ENCODE measurements around the gene ACBD4. TPM values are rescaled to one million over a fixed set of nuclear protein-coding genes. Genes with fewer than 3 reads are reported as not detected.
A peak's percentile ranks its signal among the peaks of the same experiment; 100 is the strongest.

Gene ACBD4
- total and polyA plus RNA-seq, 2 of the 13 experiments (the other 11 are each of a cell fraction or from before 2014, with no cell fraction given), result 16.1 to 26.9 TPM

- TF ChIP-seq ZBTB4 (CRISPR knock-in tag; IDR thresholded peaks at IDR 0.05; ENCODE audit: borderline replicate concordance) (peak; percentile 70; the same call in 1 of the 2 replicates), CENPT (CRISPR knock-in tag; IDR thresholded peaks at IDR 0.05; ENCODE audit: low read depth) (peak; percentile 51; the same call in 1 of the 2 replicates), JUND (CRISPR knock-in tag; IDR thresholded peaks at IDR 0.05) (no peak), ZNF296 (CRISPR knock-in tag; conservative IDR thresholded peaks at IDR 0.05) (no peak), PHF21A (CRISPR knock-in tag; IDR thresholded peaks at IDR 0.05) (no peak; the same call in 1 of the 2 replicates), ZNF749 (CRISPR knock-in tag; IDR thresholded peaks at IDR 0.05; ENCODE audit: borderline replicate concordance) (0 out of 2 replicates have a peak, but pooled peaks have one; percentile 63), ZNF136 (CRISPR knock-in tag; IDR thresholded peaks at IDR 0.05; ENCODE audit: low read depth) (no peak; the same call in 1 of the 2 replicates), PCBP1 (IDR thresholded peaks at IDR 0.05; ENCODE audit: borderline replicate concordance, low read depth, low read length) (peak; percentile 45; the same call in 1 of the 2 replicates), KLF12 (CRISPR knock-in tag; IDR thresholded peaks at IDR 0.05; ENCODE audit: borderline replicate concordance) (0 out of 2 replicates have a peak, but pooled peaks have one; percentile 69), ZNF292 (CRISPR knock-in tag; IDR thresholded peaks at IDR 0.05; ENCODE audit: borderline replicate concordance, low read depth) (0 out of 2 replicates have a peak, but pooled peaks have one; percentile 54), NRL (CRISPR knock-in tag; IDR thresholded peaks at IDR 0.05; ENCODE audit: borderline replicate concordance) (peak; percentile 75; the same call in 1 of the 2 replicates), ZNF850 (CRISPR knock-in tag; conservative IDR thresholded peaks at IDR 0.05) (peak; percentile 95; the same call in 1 of the 2 replicates), ZNF550 (CRISPR knock-in tag; IDR thresholded peaks at IDR 0.05; ENCODE audit: borderline replicate concordance) (peak; percentile 85; the same call in 1 of the 2 replicates), STAT5B (CRISPR knock-in tag; IDR thresholded peaks at IDR 0.05) (no peak), MED8 (CRISPR knock-in tag; IDR thresholded peaks at IDR 0.05; ENCODE audit: insufficient replicate concordance) (no peak), ZNF782 (CRISPR knock-in tag; IDR thresholded peaks at IDR 0.05; ENCODE audit: borderline replicate concordance) (peak; percentile 89; the same call in 1 of the 2 replicates), ZNF713 (CRISPR knock-in tag; IDR thresholded peaks at IDR 0.05) (no peak), E2F5 (CRISPR knock-in tag; conservative IDR thresholded peaks at IDR 0.05) (no peak), ZNF430 (CRISPR knock-in tag; IDR thresholded peaks at IDR 0.05) (0 out of 2 replicates have a peak, but pooled peaks have one; percentile 38)
- TF ChIP-seq, protein P1, sequence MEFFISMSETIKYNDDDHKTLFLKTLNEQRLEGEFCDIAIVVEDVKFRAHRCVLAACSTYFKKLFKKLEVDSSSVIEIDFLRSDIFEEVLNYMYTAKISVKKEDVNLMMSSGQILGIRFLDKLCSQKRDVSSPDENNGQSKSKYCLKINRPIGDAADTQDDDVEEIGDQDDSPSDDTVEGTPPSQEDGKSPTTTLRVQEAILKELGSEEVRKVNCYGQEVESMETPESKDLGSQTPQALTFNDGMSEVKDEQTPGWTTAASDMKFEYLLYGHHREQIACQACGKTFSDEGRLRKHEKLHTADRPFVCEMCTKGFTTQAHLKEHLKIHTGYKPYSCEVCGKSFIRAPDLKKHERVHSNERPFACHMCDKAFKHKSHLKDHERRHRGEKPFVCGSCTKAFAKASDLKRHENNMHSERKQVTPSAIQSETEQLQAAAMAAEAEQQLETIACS (CRISPR knock-in tag; IDR thresholded peaks at IDR 0.05), result peak; percentile 61
- TF ChIP-seq, protein P2, sequence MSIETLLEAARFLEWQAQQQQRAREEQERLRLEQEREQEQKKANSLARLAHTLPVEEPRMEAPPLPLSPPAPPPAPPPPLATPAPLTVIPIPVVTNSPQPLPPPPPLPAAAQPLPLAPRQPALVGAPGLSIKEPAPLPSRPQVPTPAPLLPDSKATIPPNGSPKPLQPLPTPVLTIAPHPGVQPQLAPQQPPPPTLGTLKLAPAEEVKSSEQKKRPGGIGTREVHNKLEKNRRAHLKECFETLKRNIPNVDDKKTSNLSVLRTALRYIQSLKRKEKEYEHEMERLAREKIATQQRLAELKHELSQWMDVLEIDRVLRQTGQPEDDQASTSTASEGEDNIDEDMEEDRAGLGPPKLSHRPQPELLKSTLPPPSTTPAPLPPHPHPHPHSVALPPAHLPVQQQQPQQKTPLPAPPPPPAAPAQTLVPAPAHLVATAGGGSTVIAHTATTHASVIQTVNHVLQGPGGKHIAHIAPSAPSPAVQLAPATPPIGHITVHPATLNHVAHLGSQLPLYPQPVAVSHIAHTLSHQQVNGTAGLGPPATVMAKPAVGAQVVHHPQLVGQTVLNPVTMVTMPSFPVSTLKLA (IDR thresholded peaks at IDR 0.05), result no peak
Observed at GRCh38 chr17:45132572-45133463, 2.7 kb upstream of the ACBD4 start (continued).
